Endodermal cell (in vitro differentiated cells): ENCODE results near the gene IQSEC3. TPM values are rescaled to one million over a fixed set of nuclear protein-coding genes. Genes with fewer than 3 reads are reported as not detected.

Experiments
- DNase-seq: peaks from one replicate; pipeline ENCODE4 v3.0.0-alpha.2; 2017
- H3K27ac ChIP-seq: 2 replicates; pipeline ENCODE4 v1.5.1; 2013; ENCODE audit warnings: mild to moderate bottlenecking, low read depth, low read length, moderate library complexity
- H3K27me3 ChIP-seq: 2 replicates; pipeline ENCODE4 v1.6.1; 2013; ENCODE audit warnings: mild to moderate bottlenecking, low read length, moderate library complexity; ENCODE audit not compliant: insufficient read depth, control insufficient read depth, poor library complexity, severe bottlenecking
- H3K36me3 ChIP-seq: 2 replicates; pipeline ENCODE4 v1.7.0; 2013; ENCODE audit warnings: mild to moderate bottlenecking, low read length, moderate library complexity; ENCODE audit not compliant: control insufficient read depth, insufficient read depth
- H3K4me1 ChIP-seq: one replicate; pipeline ENCODE4 v1.7.0; 2013; ENCODE audit warnings: low read length; ENCODE audit not compliant: control insufficient read depth, insufficient read depth
- H3K4me3 ChIP-seq: 2 replicates; pipeline ENCODE4 v1.5.1; 2013; ENCODE audit warnings: mild to moderate bottlenecking, low read length, moderate library complexity
- H3K9ac ChIP-seq: 2 replicates; pipeline ENCODE4 v1.6.1; 2013; ENCODE audit warnings: mild to moderate bottlenecking, low read length, moderate library complexity; ENCODE audit not compliant: poor library complexity, severe bottlenecking; ENCODE audit errors: extremely low read depth
- H3K9me3 ChIP-seq: 2 replicates; pipeline ENCODE4 v1.6.1; 2013; ENCODE audit warnings: mild to moderate bottlenecking, low read length, moderate library complexity; ENCODE audit not compliant: control insufficient read depth
- H3K27ac Mint-ChIP-seq: 2 replicates; pipeline ENCODE4 v1.8.0; 2020; ENCODE audit warnings: mixed read lengths
- H3K27me3 Mint-ChIP-seq: 2 replicates; pipeline ENCODE4 v1.8.0; 2021; ENCODE audit warnings: mild to moderate bottlenecking, mixed read lengths; ENCODE audit not compliant: insufficient read depth
- H3K36me3 Mint-ChIP-seq: 2 replicates; pipeline ENCODE4 v1.8.0; 2020; ENCODE audit warnings: low read depth, mixed read lengths
- H3K4me1 Mint-ChIP-seq: 2 replicates; pipeline ENCODE4 v1.8.0; 2020; ENCODE audit warnings: mixed read lengths
- H3K4me3 Mint-ChIP-seq: 2 replicates; pipeline ENCODE4 v1.8.0; 2020; ENCODE audit warnings: mild to moderate bottlenecking, moderate library complexity, mixed read lengths
- H3K9me3 Mint-ChIP-seq: 2 replicates; pipeline ENCODE4 v1.8.0; 2020; ENCODE audit warnings: mild to moderate bottlenecking, mixed read lengths
- WGBS, 2 experiments: methylation state at CpG; one replicate each; pipeline versions ENCODE4 v1.1.5 to v1.1.7; 2013; ENCODE audit warnings: missing lambda C conversion rate in 2 of 2, mixed read lengths in 1 of 2; ENCODE audit not compliant: insufficient coverage in 1 of 2, insufficient read length in 1 of 2; 5-methylcytosine and 5-hydroxymethylcytosine counted together
- total RNA-seq, 2 donors: library from RNA; stranded (reverse); fragmentation: NEBNext Ultra II Directional in 1 of 2; extraction: Animal tissue kit (Norgen Biotek cat#: 25700) in 1 of 2; gene quantifications; 2 replicates in 1 of 2; 3 replicates in 1 of 2; pipeline ENCODE4 v1.2.1, GENCODE V29; 2021
- TF ChIP-seq, protein P1 (sequence below): fragments of 200-600 bp; sonication (generic); conservative IDR thresholded peaks from 2 replicates; pipeline ENCODE4 v1.5.0; 2021; ENCODE audit warnings: antibody characterized with exemption, mild to moderate bottlenecking

Gene IQSEC3
- total RNA-seq, 2 donors from 2014 or later, result 1.5 to 2.7 TPM

DNA sequence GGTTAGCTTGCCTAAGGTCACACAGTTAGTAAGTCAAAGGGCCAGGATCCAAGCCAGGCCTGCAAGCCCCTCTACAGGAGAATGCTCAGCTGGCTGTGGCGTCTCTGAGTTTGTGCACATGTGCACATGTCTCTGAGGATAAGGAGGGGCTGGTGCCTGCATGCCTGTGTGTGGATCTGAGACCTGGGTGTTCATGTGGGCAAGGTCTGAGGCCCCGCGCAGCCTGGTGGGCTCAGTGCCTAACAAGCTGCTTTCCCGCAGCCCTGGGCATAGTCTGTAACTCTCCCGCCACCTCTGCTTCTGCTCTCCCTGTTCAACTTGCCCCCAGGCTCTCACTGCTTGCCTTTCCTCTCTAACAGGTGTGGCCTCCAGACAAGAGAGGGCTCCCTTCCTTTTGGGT is 151.7 kb downstream of the IQSEC3 start:
- peaks cover 10% of the 10 kb centered on the region for H3K4me1 ChIP-seq
- TF ChIP-seq, protein P1, sequence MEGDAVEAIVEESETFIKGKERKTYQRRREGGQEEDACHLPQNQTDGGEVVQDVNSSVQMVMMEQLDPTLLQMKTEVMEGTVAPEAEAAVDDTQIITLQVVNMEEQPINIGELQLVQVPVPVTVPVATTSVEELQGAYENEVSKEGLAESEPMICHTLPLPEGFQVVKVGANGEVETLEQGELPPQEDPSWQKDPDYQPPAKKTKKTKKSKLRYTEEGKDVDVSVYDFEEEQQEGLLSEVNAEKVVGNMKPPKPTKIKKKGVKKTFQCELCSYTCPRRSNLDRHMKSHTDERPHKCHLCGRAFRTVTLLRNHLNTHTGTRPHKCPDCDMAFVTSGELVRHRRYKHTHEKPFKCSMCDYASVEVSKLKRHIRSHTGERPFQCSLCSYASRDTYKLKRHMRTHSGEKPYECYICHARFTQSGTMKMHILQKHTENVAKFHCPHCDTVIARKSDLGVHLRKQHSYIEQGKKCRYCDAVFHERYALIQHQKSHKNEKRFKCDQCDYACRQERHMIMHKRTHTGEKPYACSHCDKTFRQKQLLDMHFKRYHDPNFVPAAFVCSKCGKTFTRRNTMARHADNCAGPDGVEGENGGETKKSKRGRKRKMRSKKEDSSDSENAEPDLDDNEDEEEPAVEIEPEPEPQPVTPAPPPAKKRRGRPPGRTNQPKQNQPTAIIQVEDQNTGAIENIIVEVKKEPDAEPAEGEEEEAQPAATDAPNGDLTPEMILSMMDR, result no peak
- H3K27ac ChIP-seq, result no peak overlapping the region
- H3K27me3 ChIP-seq, result peaks cover 32% of the 10 kb centered on the region
- no peak overlapping the region for H3K4me3 ChIP-seq
- H3K9me3 ChIP-seq, result no peaks in the 10 kb centered on the region
- Mint-ChIP-seq H3K9me3 (no peaks in the 10 kb centered on the region), H3K27ac (no peak overlapping the region), H3K4me1 (peaks cover 20% of the 10 kb centered on the region), H3K36me3 (no peaks in the 10 kb centered on the region), H3K27me3 (peaks cover 49% of the 10 kb centered on the region), H3K4me3 (no peak overlapping the region)
- no peaks in the 10 kb centered on the region for H3K36me3 ChIP-seq
- no peak for DNase-seq
- 89 to 100% methylated on average over 2 to 5 of the region's 5 CpGs for whole genome bisulfite sequencing, 2 experiments
- no peak overlapping the region for H3K9ac ChIP-seq

DNA sequence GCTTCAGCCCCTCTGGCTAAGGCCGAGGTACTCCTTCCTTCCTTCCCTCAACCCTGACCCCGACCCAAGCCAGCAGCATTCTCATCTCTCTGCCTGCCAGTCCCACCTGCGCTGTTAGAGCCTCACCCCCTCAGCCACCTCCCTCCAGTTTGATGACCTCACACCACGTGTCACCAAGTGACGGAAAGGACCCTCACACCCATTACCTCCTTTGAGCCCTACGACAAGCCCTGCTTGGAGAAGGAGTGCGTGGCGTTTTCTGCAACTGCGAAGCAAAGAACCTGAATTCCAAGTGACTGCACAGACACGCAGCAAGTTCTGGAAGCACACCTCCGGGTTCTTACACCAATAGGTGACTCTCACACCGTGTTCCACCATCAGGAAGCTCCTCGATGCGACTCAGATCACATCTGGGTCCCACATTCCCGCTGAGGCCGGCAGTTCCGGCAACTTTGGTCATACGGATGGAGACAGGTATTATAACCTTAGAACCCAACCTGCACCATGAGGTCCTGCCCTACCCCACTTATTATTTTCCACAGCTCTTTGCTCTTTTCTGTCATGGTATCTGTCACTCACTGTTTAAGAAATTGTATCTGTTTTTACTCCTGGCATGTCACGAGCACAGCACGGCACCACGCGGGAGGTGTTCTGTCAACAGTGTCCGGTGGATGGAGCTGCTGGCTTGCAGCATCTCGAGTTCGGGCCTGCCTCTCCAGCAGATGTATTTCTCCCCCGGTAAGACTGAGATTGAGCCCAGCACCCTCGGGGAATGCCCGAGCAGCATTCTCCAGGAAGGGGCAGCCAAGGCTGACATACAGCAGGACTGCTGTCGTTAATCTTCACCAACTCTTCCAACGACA is 152.4 kb downstream of the IQSEC3 start:
- Histone ChIP-seq H3K27me3 (peaks cover 25% of the 10 kb centered on the region), H3K9ac (no peak overlapping the region), H3K4me1 (peaks cover 3% of the 10 kb centered on the region), H3K9me3 (no peaks in the 10 kb centered on the region), H3K36me3 (no peaks in the 10 kb centered on the region), H3K27ac (no peak overlapping the region), H3K4me3 (no peak overlapping the region)
- TF ChIP-seq, protein P1, result no peak
- Mint-ChIP-seq H3K36me3 (no peaks in the 10 kb centered on the region), H3K4me3 (no peak overlapping the region), H3K27ac (peak overlapping the region; percentile 49), H3K9me3 (no peaks in the 10 kb centered on the region), H3K27me3 (peaks cover 44% of the 10 kb centered on the region), H3K4me1 (peaks cover 13% of the 10 kb centered on the region)
- no peak for DNase-seq
- 91 to 92% methylated on average over 26 to 30 of the region's 30 CpGs for WGBS, 2 experiments

DNA sequence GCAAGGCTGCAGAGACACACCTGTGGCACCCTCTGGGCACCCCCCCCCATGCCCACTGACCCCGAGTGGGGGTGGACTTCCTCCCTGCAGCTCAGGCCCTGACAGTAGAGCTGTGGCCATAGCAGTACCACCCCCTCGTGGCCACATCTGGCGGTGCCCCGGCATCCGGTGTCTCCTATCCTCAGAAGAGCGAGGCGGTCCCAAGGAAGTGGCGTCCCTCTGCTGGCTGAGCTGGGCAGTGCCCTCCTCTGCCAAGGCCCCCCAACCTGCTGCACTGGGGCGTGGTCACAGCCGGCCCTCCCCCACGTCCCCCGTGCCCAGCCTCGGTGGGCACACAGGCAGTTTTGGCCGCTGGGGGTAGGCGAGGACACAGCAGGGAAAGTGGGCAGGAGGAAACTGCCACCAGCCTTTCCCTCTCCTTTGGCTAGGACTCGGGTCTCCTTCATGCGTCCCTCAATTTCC is 153.4 kb downstream of the IQSEC3 start:
- H3K4me3 ChIP-seq, result no peak overlapping the region
- Mint-ChIP-seq H3K4me3 (no peak overlapping the region), H3K4me1 (peaks cover 7% of the 10 kb centered on the region), H3K9me3 (no peaks in the 10 kb centered on the region), H3K27me3 (peaks cover 36% of the 10 kb centered on the region), H3K36me3 (no peaks in the 10 kb centered on the region), H3K27ac (no peak overlapping the region)
- no peak overlapping the region for H3K27ac ChIP-seq
- 16 to 39% methylated on average over 9 to 16 of the region's 17 CpGs for WGBS, 2 experiments
- TF ChIP-seq, protein P1, result peak; percentile 100
- no peaks in the 10 kb centered on the region for H3K36me3 ChIP-seq
- DNase-seq, result peak; percentile 99
- H3K9me3 ChIP-seq, result no peaks in the 10 kb centered on the region
- no peaks in the 10 kb centered on the region for H3K4me1 ChIP-seq
- no peak overlapping the region for H3K9ac ChIP-seq
- peaks cover 15% of the 10 kb centered on the region for H3K27me3 ChIP-seq
